IPS-18a (cell line): ENCODE measurements around the gene RIBC2.
A peak's percentile ranks its signal among the peaks of the same experiment; 100 is the strongest.
"Not testable (repeated sequence)": the region's sequence is repeated elsewhere in the genome, so short reads cannot be mapped to it uniquely, and the experiment has no call there.

Experiments used
- H3K27ac ChIP-seq: one replicate; pipeline ENCODE4 v1.5.1; 2013; ENCODE audit warnings: low read length
- H3K27me3 ChIP-seq: one replicate; pipeline ENCODE4 v1.6.1; 2013; ENCODE audit warnings: mild to moderate bottlenecking, low read length; ENCODE audit not compliant: control insufficient read depth, insufficient read depth
- H3K36me3 ChIP-seq: one replicate; pipeline ENCODE4 v1.6.1; 2013; ENCODE audit warnings: low read depth, low read length; ENCODE audit not compliant: control insufficient read depth
- H3K4me1 ChIP-seq: one replicate; pipeline ENCODE4 v1.6.1; 2013; ENCODE audit warnings: low read depth, low read length; ENCODE audit not compliant: control insufficient read depth
- H3K4me3 ChIP-seq: one replicate; pipeline ENCODE4 v1.5.1; 2013; ENCODE audit warnings: low read length
- H3K9ac ChIP-seq: one replicate; pipeline ENCODE4 v1.6.1; 2013; ENCODE audit warnings: mild to moderate bottlenecking, low read length, moderate library complexity
- H3K9me3 ChIP-seq: one replicate; pipeline ENCODE4 v1.6.1; 2013; ENCODE audit warnings: low read depth, low read length; ENCODE audit not compliant: control insufficient read depth

Gene RIBC2

GRCh38 chr22:45413368-45414211 lies at the start of gene RIBC2, which contains the start of gene SMC1B:
Gene RIBC2 (plus strand): TSS chr22:45413693. CDS start chr22:45413887, 194 bp downstream.
Gene SMC1B (minus strand): TSS chr22:45413599. CDS start chr22:45413567, 32 bp downstream.
- Histone ChIP-seq H3K9ac (peak within 1 kb of the TSS; percentile 88), H3K4me1 (no peaks in the 10 kb centered on the region), H3K9me3 (no peaks in the 10 kb centered on the region), H3K36me3 (no peaks in the 10 kb centered on the region), H3K4me3 (peak within 1 kb of the TSS; percentile 68), H3K27ac (peak within 1 kb of the TSS; percentile 2), H3K27me3 (peaks cover 26% of the 10 kb centered on the region)

GRCh38 chr22:45366713-45367112 lies 46.8 kb upstream of the RIBC2 start:
- Histone ChIP-seq H3K27me3 (no peaks in the 10 kb centered on the region), H3K9me3 (no peaks in the 10 kb centered on the region), H3K27ac (no peak overlapping the region), H3K4me1 (no peaks in the 10 kb centered on the region), H3K4me3 (no peak overlapping the region), H3K36me3 (no peaks in the 10 kb centered on the region), H3K9ac (no peak overlapping the region)

DNA sequence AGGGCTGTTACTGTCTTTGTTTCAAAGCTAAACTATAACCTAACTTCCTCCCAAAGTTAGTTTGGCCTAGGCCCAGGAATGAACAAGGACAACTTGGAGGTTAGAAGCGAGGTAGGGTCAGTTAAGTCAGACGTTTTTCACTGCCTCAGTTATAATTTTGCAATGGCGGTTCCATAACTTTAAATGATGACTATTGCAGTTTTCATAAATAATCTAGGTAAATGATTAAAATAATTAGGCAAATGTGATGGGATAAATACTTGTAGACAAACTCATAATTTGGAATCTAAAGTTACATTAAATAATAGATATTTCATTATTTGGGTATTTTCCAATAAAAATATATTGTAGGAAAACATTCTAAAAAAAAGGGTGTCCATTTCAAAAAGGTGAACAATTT lies 39.9 kb upstream of the RIBC2 start:
- H3K27me3 ChIP-seq, H3K27ac ChIP-seq, H3K9me3 ChIP-seq, H3K9ac ChIP-seq, H3K4me3 ChIP-seq, H3K4me1 ChIP-seq, H3K36me3 ChIP-seq: not testable (repeated sequence)

DNA sequence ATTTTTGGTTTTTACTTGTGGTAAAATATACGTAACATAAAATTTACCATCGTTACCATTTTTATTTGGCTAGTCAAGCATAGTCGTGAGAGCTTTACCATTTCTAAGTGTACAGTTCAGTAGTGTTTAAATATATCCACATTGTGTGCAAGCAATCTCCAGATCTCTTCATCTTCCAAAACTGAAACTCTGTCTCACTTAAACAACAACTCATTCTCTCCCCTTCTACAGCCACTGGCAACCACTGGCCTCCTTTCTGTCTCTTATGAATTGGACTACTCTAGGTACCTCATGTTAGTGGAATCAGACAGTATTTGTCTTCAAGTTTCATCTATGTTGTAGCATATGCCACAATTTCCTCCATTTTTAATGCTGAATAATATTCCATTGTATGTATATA lies 37.5 kb upstream of the RIBC2 start:
- H3K27me3 ChIP-seq: no peaks in the 10 kb centered on the region
- no peak overlapping the region for H3K4me3 ChIP-seq
- H3K9ac ChIP-seq: no peak overlapping the region
- no peak overlapping the region for H3K27ac ChIP-seq
- H3K4me1 ChIP-seq: no peaks in the 10 kb centered on the region
- H3K9me3 ChIP-seq: peaks cover 6% of the 10 kb centered on the region
- H3K36me3 ChIP-seq: no peaks in the 10 kb centered on the region

- Histone ChIP-seq H3K4me1 (no peaks in the 10 kb centered on the region), H3K9ac (no peak overlapping the region), H3K27me3 (no peaks in the 10 kb centered on the region), H3K9me3 (peaks cover 6% of the 10 kb centered on the region), H3K36me3 (no peaks in the 10 kb centered on the region), H3K4me3 (no peak overlapping the region), H3K27ac (no peak overlapping the region)
Observed at GRCh38 chr22:45376703-45377102, 36.8 kb upstream of the RIBC2 start.

DNA sequence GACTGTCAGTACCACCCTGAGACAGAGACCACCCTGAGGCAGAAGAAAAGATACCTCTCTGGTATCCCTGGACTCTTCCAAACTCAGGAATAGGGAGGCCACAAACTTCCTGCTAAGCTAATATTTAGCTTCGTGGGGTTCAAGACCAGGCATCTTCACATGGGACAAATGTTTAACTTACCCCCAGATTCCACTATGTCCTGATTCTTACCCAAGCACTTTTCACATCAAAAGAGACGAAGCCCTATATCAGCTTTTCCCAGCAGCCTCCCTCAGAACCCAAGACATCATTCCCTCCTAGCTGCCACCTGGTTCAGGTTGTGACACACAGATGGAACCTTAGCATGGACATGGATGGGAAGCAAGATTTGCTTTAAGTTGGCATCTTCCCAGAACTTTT lies 32.1 kb upstream of the RIBC2 start:
- Histone ChIP-seq H3K27me3 (no peaks in the 10 kb centered on the region), H3K27ac (no peak overlapping the region), H3K4me3 (no peak overlapping the region), H3K4me1 (no peaks in the 10 kb centered on the region), H3K9me3 (no peaks in the 10 kb centered on the region), H3K9ac (no peak overlapping the region), H3K36me3 (no peaks in the 10 kb centered on the region)

DNA sequence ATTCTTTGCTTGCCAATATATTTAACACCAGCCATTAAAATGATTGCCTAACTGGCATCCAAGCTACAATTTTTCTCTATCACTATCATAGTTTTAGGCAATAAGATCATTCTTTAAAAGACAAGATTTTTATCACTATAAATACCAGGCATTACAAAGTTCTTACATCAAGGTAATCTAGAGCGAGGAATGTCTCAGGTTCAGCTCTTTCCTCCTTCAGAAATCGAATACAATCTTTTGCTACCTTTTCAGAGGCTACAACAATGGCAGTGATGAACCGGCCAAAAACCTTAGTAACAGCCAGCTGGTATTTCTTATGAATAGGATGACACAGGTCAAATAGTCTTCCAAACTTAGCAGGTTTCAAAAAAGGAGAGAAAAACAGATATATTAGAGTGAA lies 23.9 kb upstream of the RIBC2 start:
- H3K36me3 ChIP-seq: no peaks in the 10 kb centered on the region
- H3K4me1 ChIP-seq: no peaks in the 10 kb centered on the region
- no peaks in the 10 kb centered on the region for H3K27me3 ChIP-seq
- no peak overlapping the region for H3K9ac ChIP-seq
- H3K9me3 ChIP-seq: no peaks in the 10 kb centered on the region
- H3K4me3 ChIP-seq: no peak overlapping the region
- H3K27ac ChIP-seq: no peak overlapping the region

GRCh38 chr22:45397806-45398205 lies 15.7 kb upstream of the RIBC2 start:
- H3K27me3 ChIP-seq: no peaks in the 10 kb centered on the region
- H3K9ac ChIP-seq: no peak overlapping the region
- no peak overlapping the region for H3K4me3 ChIP-seq
- no peak overlapping the region for H3K27ac ChIP-seq
- no peaks in the 10 kb centered on the region for H3K9me3 ChIP-seq
- no peaks in the 10 kb centered on the region for H3K36me3 ChIP-seq
- no peaks in the 10 kb centered on the region for H3K4me1 ChIP-seq

- Histone ChIP-seq H3K4me3 (no peak overlapping the region), H3K4me1 (no peaks in the 10 kb centered on the region), H3K9me3 (no peaks in the 10 kb centered on the region), H3K9ac (no peak overlapping the region), H3K27ac (no peak overlapping the region), H3K27me3 (no peaks in the 10 kb centered on the region), H3K36me3 (no peaks in the 10 kb centered on the region)
Observed at GRCh38 chr22:45398214-45398613, 15.3 kb upstream of the RIBC2 start.

- Histone ChIP-seq H3K27ac (no peak overlapping the region), H3K4me3 (no peak overlapping the region), H3K4me1 (no peaks in the 10 kb centered on the region), H3K36me3 (no peaks in the 10 kb centered on the region), H3K9ac (no peak overlapping the region), H3K9me3 (no peaks in the 10 kb centered on the region), H3K27me3 (no peaks in the 10 kb centered on the region)
Observed at GRCh38 chr22:45399712-45400445, 13.6 kb upstream of the RIBC2 start.

DNA sequence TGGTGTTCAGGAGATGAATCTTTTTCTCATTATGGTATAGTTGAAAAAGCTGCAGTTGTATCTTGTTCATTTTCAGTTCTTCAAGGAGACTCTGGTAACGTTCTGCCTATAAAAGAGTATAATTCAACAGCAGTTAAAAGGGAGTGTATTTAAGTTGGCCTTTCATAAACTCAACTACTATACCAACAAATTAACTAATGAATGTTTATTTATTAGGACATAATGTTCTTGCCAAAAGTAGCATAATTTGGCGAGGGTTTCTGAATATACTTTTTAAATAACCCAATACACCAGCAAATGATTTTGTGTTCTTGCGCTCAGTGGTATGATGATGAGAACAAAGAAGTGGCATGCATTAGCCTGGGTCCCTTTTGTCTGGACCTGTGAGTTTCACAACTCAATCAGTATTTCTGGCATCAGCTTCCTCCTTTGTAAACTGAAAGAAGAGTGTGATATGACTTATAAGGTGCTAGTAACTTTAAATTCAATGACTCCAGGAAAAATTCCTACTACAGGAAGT lies 11.0 kb upstream of the RIBC2 start:
- Histone ChIP-seq H3K4me1 (no peaks in the 10 kb centered on the region), H3K36me3 (no peaks in the 10 kb centered on the region), H3K27ac (no peak overlapping the region), H3K4me3 (no peak overlapping the region), H3K27me3 (no peaks in the 10 kb centered on the region), H3K9ac (no peak overlapping the region), H3K9me3 (no peaks in the 10 kb centered on the region)
